Measurements from ENCODE around the gene HPSE2. TPM values are rescaled to one million over a fixed set of nuclear protein-coding genes. Genes with fewer than 3 reads are reported as not detected.
"Not testable (repeated sequence)": the region's sequence is repeated elsewhere in the genome, so short reads cannot be mapped to it uniquely, and the experiment has no call there.

The HPSE2 gene
- total RNA-seq, 1 donor from 2014 or later = not detected

GRCh38 chr10:98910546-98910945 is 325.1 kb downstream of the HPSE2 start:
- Mint-ChIP-seq H3K4me3 (no peak overlapping the region), H3K9me3 (no peaks in the 10 kb centered on the region), H3K27ac (ENCODE audit: unreplicated experiment) (no peak overlapping the region), H3K4me1 (peaks cover 10% of the 10 kb centered on the region), H3K36me3 (ENCODE audit: low read depth) (no peaks in the 10 kb centered on the region), H3K27me3 (ENCODE audit: low read depth) (no peaks in the 10 kb centered on the region)
- no peak for DNase-seq (ENCODE audit: low read depth, low spot score)
- TF ChIP-seq CTCF (conservative IDR thresholded peaks at IDR 0.05) = no peak

GRCh38 chr10:98910048-98910447 is 325.6 kb downstream of the HPSE2 start:
- Mint-ChIP-seq H3K36me3 (ENCODE audit: low read depth) (no peaks in the 10 kb centered on the region), H3K4me3 (no peak overlapping the region), H3K9me3 (no peaks in the 10 kb centered on the region), H3K27ac (ENCODE audit: unreplicated experiment) (no peak overlapping the region), H3K4me1 (peaks cover 10% of the 10 kb centered on the region), H3K27me3 (ENCODE audit: low read depth) (no peaks in the 10 kb centered on the region)
- DNase-seq (ENCODE audit: low read depth, low spot score) = no peak
- no peak for TF ChIP-seq CTCF (conservative IDR thresholded peaks at IDR 0.05)

- Mint-ChIP-seq H3K4me1 (peaks cover 10% of the 10 kb centered on the region), H3K27me3 (ENCODE audit: low read depth) (no peaks in the 10 kb centered on the region), H3K36me3 (ENCODE audit: low read depth) (no peaks in the 10 kb centered on the region), H3K4me3 (no peak overlapping the region), H3K9me3 (no peaks in the 10 kb centered on the region), H3K27ac (ENCODE audit: unreplicated experiment) (no peak overlapping the region)
- no peak for DNase-seq (ENCODE audit: low read depth, low spot score)
- TF ChIP-seq CTCF (conservative IDR thresholded peaks at IDR 0.05) = no peak
These were observed 326.8 kb downstream of the HPSE2 start for GRCh38 chr10:98908868-98909267.

- not testable (repeated sequence) for DNase-seq (ENCODE audit: low read depth, low spot score); H3K36me3 Mint-ChIP-seq (ENCODE audit: low read depth); H3K27ac Mint-ChIP-seq (ENCODE audit: unreplicated experiment); H3K4me3 Mint-ChIP-seq; H3K9me3 Mint-ChIP-seq; H3K27me3 Mint-ChIP-seq (ENCODE audit: low read depth)
- peaks cover 10% of the 10 kb centered on the region for H3K4me1 Mint-ChIP-seq
These were observed 327.4 kb downstream of the HPSE2 start for GRCh38 chr10:98908247-98908646.

GRCh38 chr10:98901441-98902110 is 334.1 kb downstream of the HPSE2 start:
- Mint-ChIP-seq H3K36me3 (ENCODE audit: low read depth) (no peaks in the 10 kb centered on the region), H3K27ac (ENCODE audit: unreplicated experiment) (no peak overlapping the region), H3K4me3 (no peak overlapping the region), H3K27me3 (ENCODE audit: low read depth) (peaks cover under 1% of the 10 kb centered on the region), H3K9me3 (no peaks in the 10 kb centered on the region), H3K4me1 (no peaks in the 10 kb centered on the region)
- no peak for TF ChIP-seq CTCF (conservative IDR thresholded peaks at IDR 0.05)
- no peak for DNase-seq (ENCODE audit: low read depth, low spot score)

GRCh38 chr10:98899018-98899417 is 336.6 kb downstream of the HPSE2 start:
- TF ChIP-seq CTCF (conservative IDR thresholded peaks at IDR 0.05) = no peak
- Mint-ChIP-seq H3K9me3 (no peaks in the 10 kb centered on the region), H3K4me1 (no peaks in the 10 kb centered on the region)

More at GRCh38 chr10:98899018-98899417, 336.6 kb downstream of the HPSE2 start:
- no peak overlapping the region for H3K4me3 Mint-ChIP-seq
- no peak for DNase-seq (ENCODE audit: low read depth, low spot score)
- H3K27me3 Mint-ChIP-seq (ENCODE audit: low read depth) = peaks cover 4% of the 10 kb centered on the region
- no peaks in the 10 kb centered on the region for H3K36me3 Mint-ChIP-seq (ENCODE audit: low read depth)
- H3K27ac Mint-ChIP-seq (ENCODE audit: unreplicated experiment) = no peak overlapping the region
